ENCODE measurements around the gene BSN.

BSN gene

GRCh38 chr3:49566312-49566711, 12.0 kb downstream of the BSN start:
- no peak overlapping the region for H2AFZ ChIP-seq (ENCODE audit: low read depth)
- H4K20me1 ChIP-seq (ENCODE audit: insufficient read depth), result no peaks in the 10 kb centered on the region
- H3K27ac ChIP-seq, result no peak overlapping the region
- no peaks in the 10 kb centered on the region for H3K4me1 ChIP-seq (ENCODE audit: low read depth, poor library complexity, severe bottlenecking)
- TF ChIP-seq, protein P1, sequence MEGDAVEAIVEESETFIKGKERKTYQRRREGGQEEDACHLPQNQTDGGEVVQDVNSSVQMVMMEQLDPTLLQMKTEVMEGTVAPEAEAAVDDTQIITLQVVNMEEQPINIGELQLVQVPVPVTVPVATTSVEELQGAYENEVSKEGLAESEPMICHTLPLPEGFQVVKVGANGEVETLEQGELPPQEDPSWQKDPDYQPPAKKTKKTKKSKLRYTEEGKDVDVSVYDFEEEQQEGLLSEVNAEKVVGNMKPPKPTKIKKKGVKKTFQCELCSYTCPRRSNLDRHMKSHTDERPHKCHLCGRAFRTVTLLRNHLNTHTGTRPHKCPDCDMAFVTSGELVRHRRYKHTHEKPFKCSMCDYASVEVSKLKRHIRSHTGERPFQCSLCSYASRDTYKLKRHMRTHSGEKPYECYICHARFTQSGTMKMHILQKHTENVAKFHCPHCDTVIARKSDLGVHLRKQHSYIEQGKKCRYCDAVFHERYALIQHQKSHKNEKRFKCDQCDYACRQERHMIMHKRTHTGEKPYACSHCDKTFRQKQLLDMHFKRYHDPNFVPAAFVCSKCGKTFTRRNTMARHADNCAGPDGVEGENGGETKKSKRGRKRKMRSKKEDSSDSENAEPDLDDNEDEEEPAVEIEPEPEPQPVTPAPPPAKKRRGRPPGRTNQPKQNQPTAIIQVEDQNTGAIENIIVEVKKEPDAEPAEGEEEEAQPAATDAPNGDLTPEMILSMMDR (conservative IDR thresholded peaks at IDR 0.05; ENCODE audit: low read depth, low read length), result peak; percentile 27; the same call in 1 of the 2 replicates
- no peaks in the 10 kb centered on the region; the same call in 1 of the 2 replicates for H3K27me3 ChIP-seq (ENCODE audit: insufficient read depth, low read depth)
- no peak overlapping the region for H3K4me2 ChIP-seq
- no peak overlapping the region for H3K4me3 ChIP-seq (IDR thresholded peaks at IDR 0.05; ENCODE audit: insufficient read depth, low read depth, low read length)
- H3K36me3 ChIP-seq (ENCODE audit: insufficient read depth), result no peaks in the 10 kb centered on the region
- H3K9ac ChIP-seq, result no peak overlapping the region
- H3K79me2 ChIP-seq (ENCODE audit: insufficient read depth, low read depth), result no peaks in the 10 kb centered on the region

DNA sequence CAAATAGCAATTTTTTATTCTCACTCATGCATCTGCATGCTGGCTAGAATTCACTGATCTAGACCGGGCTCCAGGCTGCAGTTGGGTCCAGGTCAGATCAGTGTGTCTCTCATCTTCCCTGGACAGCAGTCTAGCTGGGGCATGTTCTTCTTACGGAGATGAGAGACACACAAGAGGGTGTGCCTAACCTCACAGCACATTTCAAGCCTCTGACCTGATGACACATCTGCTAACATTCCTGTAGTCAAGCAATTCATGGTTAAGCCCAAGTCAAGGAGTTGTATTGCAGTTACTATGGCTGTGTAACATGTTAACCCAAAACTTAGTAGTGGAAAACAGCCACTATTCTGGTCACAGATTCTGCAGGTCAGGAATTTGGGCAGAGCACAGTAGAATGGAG, 13.1 kb downstream of the BSN start:
- H3K9ac ChIP-seq, result no peak overlapping the region
- H3K4me3 ChIP-seq (IDR thresholded peaks at IDR 0.05; ENCODE audit: insufficient read depth, low read depth, low read length), result no peak overlapping the region
- no peak overlapping the region for H3K4me2 ChIP-seq
- TF ChIP-seq, protein P1 (conservative IDR thresholded peaks at IDR 0.05; ENCODE audit: low read depth, low read length), result no peak
- H3K79me2 ChIP-seq (ENCODE audit: insufficient read depth, low read depth), result no peaks in the 10 kb centered on the region
- no peaks in the 10 kb centered on the region for H3K4me1 ChIP-seq (ENCODE audit: low read depth, poor library complexity, severe bottlenecking)
- H4K20me1 ChIP-seq (ENCODE audit: insufficient read depth), result no peaks in the 10 kb centered on the region
- no peaks in the 10 kb centered on the region; the same call in 1 of the 2 replicates for H3K27me3 ChIP-seq (ENCODE audit: insufficient read depth, low read depth)
- H3K27ac ChIP-seq, result no peak overlapping the region
- no peaks in the 10 kb centered on the region for H3K36me3 ChIP-seq (ENCODE audit: insufficient read depth)
- H2AFZ ChIP-seq (ENCODE audit: low read depth), result no peak overlapping the region

DNA sequence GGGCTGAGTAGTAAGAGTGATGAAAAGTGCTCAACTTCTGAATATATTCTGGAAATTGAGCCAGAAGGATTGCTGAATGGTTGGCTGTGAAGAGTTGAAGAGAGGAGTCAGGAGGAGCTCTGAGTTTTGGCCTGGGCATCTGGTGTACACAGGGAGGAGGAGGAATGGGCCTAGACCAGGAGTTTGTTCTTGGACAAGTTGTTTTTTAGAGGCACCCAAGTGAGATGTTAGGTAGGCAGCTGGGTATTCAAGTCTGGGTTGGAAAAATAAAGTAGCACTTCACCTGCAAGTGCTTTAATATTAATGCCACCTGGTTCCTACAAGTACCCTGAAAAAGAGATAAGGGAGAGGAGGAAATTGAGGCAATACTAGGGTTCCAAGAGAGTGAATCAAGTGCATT, 14.7 kb downstream of the BSN start:
- Histone ChIP-seq H4K20me1 (ENCODE audit: insufficient read depth) (no peaks in the 10 kb centered on the region), H2AFZ (ENCODE audit: low read depth) (no peak overlapping the region), H3K79me2 (ENCODE audit: insufficient read depth, low read depth) (no peaks in the 10 kb centered on the region), H3K27ac (no peak overlapping the region), H3K4me1 (ENCODE audit: low read depth, poor library complexity, severe bottlenecking) (no peaks in the 10 kb centered on the region), H3K4me3 (IDR thresholded peaks at IDR 0.05; ENCODE audit: insufficient read depth, low read depth, low read length) (no peak overlapping the region), H3K9ac (no peak overlapping the region), H3K27me3 (ENCODE audit: insufficient read depth, low read depth) (no peaks in the 10 kb centered on the region), H3K36me3 (ENCODE audit: insufficient read depth) (no peaks in the 10 kb centered on the region), H3K4me2 (no peak overlapping the region)
- TF ChIP-seq, protein P1 (conservative IDR thresholded peaks at IDR 0.05; ENCODE audit: low read depth, low read length), result no peak

DNA sequence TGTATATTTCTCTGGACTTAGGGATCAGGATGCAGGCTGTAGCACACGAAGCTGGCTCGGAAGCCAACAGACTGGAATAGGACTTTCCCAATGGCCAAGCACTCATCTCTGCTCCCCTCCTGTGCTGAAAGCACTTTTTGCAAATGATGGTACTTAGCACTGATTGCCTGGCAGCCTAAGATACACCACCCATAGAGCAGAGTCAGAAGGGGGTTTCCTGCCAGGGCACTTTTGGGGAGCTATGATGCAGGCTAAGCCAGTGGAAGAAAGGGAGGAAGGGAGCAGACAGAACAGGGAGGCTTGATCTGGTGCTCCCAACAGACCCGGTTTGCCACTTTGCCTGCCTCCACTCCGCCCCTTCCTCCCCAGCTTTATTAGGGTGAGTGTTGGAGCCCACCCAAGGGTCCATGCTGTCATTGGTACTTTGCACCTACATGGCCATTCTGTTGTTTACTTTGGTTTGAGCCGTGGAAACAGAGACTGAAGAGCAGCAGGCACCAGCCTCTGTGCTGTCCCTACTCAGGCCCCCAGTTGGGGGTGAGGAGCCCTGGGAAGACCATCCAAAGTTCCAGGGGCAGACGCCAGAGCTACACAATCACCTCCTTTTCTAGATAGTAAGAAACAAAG, 15.9 kb downstream of the BSN start:
- no peak overlapping the region for H2AFZ ChIP-seq (ENCODE audit: low read depth)
- H3K27me3 ChIP-seq (ENCODE audit: insufficient read depth, low read depth), result no peaks in the 10 kb centered on the region
- H3K4me3 ChIP-seq (IDR thresholded peaks at IDR 0.05; ENCODE audit: insufficient read depth, low read depth, low read length), result no peak overlapping the region
- H3K27ac ChIP-seq, result no peak overlapping the region
- no peak overlapping the region for H3K4me2 ChIP-seq
- H3K36me3 ChIP-seq (ENCODE audit: insufficient read depth), result no peaks in the 10 kb centered on the region
- no peaks in the 10 kb centered on the region for H3K79me2 ChIP-seq (ENCODE audit: insufficient read depth, low read depth)
- TF ChIP-seq, protein P1 (conservative IDR thresholded peaks at IDR 0.05; ENCODE audit: low read depth, low read length), result no peak
- no peak overlapping the region for H3K9ac ChIP-seq
- no peaks in the 10 kb centered on the region for H4K20me1 ChIP-seq (ENCODE audit: insufficient read depth)
- no peaks in the 10 kb centered on the region for H3K4me1 ChIP-seq (ENCODE audit: low read depth, poor library complexity, severe bottlenecking)

Data from KMS-11 (cell line).